GM12872 (cell line): Measurements from ENCODE around the gene ST3GAL3.

Experiments used
- TF ChIP-seq, protein P1 (sequence below): IDR thresholded peaks from 3 replicates; pipeline ENCODE4 v1.5.1; 2011; ENCODE audit warnings: low read depth, mild to moderate bottlenecking, low read length, moderate library complexity; ENCODE audit not compliant: insufficient read depth

ST3GAL3 gene

DNA sequence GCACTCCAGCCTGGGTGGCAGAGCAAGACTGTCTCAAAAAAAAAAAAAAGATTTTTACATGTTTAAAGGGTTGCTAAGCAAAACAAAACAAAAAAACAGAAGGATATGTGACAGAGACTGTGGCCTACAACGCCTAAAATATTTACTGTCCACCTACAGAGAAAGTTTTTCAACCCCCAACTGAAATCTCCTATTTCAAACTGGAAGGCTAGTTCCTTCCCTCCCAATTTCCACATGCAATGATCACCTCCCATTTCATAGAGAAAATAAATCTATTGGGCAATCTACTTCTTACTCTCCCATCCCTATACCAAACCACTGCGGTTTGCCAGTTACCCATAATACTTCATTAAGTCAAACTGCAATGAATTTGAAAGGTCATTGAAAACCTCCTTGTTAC lies 74.2 kb downstream of the ST3GAL3 start:
- TF ChIP-seq, protein P1, sequence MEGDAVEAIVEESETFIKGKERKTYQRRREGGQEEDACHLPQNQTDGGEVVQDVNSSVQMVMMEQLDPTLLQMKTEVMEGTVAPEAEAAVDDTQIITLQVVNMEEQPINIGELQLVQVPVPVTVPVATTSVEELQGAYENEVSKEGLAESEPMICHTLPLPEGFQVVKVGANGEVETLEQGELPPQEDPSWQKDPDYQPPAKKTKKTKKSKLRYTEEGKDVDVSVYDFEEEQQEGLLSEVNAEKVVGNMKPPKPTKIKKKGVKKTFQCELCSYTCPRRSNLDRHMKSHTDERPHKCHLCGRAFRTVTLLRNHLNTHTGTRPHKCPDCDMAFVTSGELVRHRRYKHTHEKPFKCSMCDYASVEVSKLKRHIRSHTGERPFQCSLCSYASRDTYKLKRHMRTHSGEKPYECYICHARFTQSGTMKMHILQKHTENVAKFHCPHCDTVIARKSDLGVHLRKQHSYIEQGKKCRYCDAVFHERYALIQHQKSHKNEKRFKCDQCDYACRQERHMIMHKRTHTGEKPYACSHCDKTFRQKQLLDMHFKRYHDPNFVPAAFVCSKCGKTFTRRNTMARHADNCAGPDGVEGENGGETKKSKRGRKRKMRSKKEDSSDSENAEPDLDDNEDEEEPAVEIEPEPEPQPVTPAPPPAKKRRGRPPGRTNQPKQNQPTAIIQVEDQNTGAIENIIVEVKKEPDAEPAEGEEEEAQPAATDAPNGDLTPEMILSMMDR: no peak

DNA sequence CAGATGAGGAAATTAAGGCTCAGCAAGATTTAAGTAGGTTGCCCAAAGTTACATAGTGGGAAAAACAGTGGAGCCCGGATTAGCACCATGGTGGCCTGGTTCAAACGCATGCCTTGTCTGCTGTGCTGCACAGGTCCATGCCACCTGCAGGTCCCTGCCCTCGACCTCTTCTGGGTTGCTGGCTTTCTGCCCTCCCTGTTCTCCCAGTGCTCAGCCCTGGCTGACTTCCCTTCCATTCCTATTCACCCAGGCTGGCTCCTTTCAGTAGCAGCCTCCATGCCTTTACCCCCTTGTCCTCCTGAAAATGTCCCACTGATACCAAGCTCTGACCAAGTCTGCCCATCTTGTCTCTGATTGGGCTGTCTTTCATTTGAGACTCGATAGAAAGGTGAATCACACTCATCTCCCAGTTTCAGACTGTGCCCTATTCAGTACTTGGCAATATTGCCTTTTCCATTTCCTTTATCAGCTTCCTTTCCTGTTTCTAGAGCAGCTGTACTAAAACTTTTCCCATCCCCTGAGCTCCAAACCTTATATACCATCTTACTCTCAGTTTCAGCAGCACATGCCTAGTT lies 75.8 kb downstream of the ST3GAL3 start:
- TF ChIP-seq, protein P1: no peak

DNA sequence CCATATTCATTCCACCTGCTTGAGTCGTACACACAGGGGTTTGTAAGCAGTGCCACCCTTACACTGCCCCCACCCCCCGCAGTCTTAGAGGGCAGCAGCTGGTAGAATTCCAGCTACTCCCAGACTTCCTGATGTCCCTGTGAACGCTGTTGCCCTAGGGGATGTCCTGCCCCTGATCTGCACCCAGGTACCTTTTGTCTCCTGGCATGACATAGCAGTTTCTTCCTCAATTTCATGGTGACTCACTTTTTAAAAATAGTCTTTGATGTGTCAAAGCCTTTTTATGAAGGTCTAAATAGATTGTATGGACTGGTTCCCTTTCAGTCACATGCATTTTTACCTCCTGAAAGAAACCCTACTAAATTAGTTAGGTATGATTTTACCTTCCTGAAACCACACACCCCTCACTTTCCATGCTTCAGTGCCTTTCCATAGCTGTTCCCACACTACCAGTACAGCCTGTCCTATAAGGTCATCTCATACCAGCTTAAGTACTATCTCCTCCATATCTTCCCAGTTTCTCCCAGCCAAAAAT lies 76.4 kb downstream of the ST3GAL3 start:
- TF ChIP-seq, protein P1: no peak

DNA sequence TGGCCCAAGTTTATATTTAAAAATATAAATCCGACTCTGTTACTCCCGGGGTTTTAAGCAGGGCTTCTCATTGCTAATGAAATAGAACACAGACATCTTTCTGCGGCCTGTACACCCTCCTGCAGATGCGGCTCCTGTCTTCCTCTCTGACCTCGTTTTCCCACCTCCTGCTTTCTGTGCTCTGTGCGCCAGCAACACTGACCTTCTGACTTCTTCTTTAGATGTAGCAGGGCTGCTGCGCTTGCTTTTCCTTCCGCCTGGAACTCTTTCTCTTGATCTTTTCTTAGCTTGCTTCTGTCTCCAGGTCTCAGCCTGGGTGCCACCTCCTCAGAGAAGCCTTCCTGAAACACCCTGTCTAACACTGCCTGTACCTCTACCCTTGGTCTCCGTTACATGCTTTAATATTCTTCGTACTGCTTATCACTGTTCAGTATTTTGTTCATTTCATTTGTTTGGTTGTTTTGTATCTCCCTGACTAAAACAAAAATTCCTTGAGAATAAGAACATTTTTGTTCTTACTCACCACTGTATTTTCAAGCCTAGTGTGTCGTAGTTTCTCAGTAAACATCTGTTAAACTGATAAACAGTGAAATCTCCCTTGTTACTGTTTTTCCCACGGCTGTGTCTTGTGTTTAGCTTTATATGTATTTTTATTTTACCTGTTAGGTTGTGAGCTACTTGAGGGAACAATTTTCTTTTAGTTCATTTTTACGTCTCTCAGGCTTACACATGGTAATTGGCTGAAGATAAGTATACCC lies 79.0 kb downstream of the ST3GAL3 start:
- TF ChIP-seq, protein P1: no peak

DNA sequence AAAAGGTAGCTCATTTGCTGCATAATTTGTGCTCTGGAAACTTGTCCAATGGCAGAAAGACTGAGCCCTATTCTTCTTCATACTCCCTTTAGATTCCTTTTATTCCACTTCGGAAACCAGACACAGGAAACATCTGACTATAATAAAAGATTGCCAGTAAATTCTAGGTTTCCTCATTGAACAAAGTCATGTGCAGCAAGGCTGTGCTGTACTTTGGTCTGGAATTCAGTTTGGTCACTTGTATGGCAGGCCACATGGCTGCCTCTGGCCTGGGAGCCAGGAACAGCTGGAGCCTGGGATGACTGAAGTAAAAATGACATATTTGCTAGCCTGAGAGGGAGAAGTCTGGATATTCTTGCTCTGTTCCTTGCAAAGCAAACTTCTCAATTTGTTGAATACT lies 79.6 kb downstream of the ST3GAL3 start:
- TF ChIP-seq, protein P1: no peak

DNA sequence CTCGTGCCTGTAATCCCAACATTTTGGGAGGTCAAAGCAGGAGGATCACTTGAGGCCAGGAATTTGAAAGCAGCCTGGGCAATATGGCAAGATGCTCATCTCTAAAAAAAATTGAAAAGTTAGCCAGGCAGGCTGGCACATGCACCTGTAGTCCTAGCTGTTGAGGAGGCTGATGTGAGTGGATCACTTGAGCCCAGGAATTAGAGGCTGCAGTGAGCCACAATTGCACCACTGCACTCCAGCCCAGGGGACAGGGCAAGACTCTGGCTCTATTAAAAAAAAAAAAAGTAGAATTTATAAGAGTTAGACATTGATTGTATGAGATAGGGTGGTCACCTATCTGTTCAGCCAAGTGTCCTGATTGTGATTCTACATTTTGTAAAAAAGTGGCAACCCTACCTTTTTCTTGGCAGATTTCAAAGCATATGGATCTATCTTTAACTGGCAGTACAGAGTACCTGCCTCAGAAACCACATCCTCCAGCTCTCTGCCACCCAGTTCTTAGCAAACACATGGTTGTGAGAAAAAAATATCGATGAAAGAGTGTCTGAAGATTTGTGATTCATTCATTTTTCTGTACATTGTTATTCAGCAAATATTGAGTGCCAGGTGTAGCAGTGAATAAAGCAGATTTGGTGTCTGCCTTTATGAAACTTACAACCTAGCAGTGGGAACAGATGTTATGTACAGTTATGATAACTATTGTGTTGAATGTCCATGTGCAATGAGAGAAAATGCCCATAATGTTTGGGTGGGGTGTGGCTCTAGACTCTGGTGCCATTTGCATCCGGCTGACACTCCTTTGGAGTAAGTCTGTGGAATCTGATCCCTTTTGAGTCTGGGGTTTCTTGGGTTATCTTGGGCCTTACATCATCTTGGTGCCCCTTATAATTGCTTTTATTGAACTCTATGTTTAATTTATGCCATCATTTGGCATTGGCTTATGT lies 82.5 kb downstream of the ST3GAL3 start:
- TF ChIP-seq, protein P1: no peak

DNA sequence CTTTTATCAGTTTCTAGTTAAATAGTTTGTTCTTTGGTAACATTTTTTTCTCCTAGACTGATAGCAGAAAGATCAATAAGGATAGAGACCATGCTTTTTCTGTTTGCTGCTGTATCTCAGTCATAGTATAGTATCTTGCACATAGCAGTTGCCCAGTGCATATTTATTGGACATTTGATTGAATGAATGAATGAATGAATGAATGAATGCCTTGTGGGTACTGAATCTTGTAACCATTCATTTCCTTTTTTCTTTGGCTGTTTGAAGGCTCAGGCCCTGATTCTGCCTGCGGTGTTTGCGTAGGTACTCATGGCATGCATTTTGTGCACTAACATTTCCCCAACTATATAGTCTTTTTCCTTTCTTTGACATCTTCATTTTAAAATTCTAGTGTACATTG lies 83.9 kb downstream of the ST3GAL3 start:
- TF ChIP-seq, protein P1: no peak
